Measurements from ENCODE around the gene VPS13A. TPM values are rescaled to one million over a fixed set of nuclear protein-coding genes. Genes with fewer than 3 reads are reported as not detected.
"Not testable (repeated sequence)": the region's sequence is repeated elsewhere in the genome, so short reads cannot be mapped to it uniquely, and the experiment has no call there.

The VPS13A gene
- polyA plus RNA-seq, 3 donors from 2014 or later, result 2.0 to 5.6 (median 4.5) TPM

GRCh38 chr9:77426712-77427111 lies 249.4 kb downstream of the VPS13A start:
- Mint-ChIP-seq H3K27me3 (ENCODE audit: low read depth in 3 of 3) (peaks cover 0 to 5% (median 4%) of the 10 kb centered on the region in 3 donors), H3K36me3 (peaks cover 0 to 3% (median 0%) of the 10 kb centered on the region in 3 donors), H3K4me3 (no peak overlapping the region), H3K4me1 (no peaks in the 10 kb centered on the region), H3K27ac (no peak overlapping the region), H3K9me3 (no peaks in the 10 kb centered on the region)
- DNase-seq, result no peak

GRCh38 chr9:77427256-77427927 lies 250.1 kb downstream of the VPS13A start:
- H3K27me3 Mint-ChIP-seq (ENCODE audit: low read depth in 3 of 3), result peaks cover 1 to 5% (median 4%) of the 10 kb centered on the region in 3 donors
- H3K4me1 Mint-ChIP-seq, result no peaks in the 10 kb centered on the region
- H3K27ac Mint-ChIP-seq, result no peak overlapping the region
- no peak for DNase-seq
- H3K4me3 Mint-ChIP-seq, result no peak overlapping the region
- no peaks in the 10 kb centered on the region for H3K9me3 Mint-ChIP-seq
- no peaks in the 10 kb centered on the region for H3K36me3 Mint-ChIP-seq

GRCh38 chr9:77429928-77430327 lies 252.6 kb downstream of the VPS13A start:
- no peak overlapping the region for H3K27ac Mint-ChIP-seq
- no peak overlapping the region for H3K4me3 Mint-ChIP-seq
- H3K9me3 Mint-ChIP-seq, result no peaks in the 10 kb centered on the region
- no peaks in the 10 kb centered on the region for H3K36me3 Mint-ChIP-seq
- H3K27me3 Mint-ChIP-seq (ENCODE audit: low read depth in 3 of 3), result peaks cover 1 to 5% (median 4%) of the 10 kb centered on the region in 3 donors
- peaks cover 3 to 5% of the 10 kb centered on the region in 2 donors for H3K4me1 Mint-ChIP-seq
- DNase-seq, result no peak

- H3K4me1 Mint-ChIP-seq, result peaks cover 3 to 5% of the 10 kb centered on the region in 2 donors
- no peaks in the 10 kb centered on the region for H3K36me3 Mint-ChIP-seq
- H3K9me3 Mint-ChIP-seq, result no peaks in the 10 kb centered on the region
- H3K4me3 Mint-ChIP-seq, result no peak overlapping the region
- peaks cover 1 to 4% (median 3%) of the 10 kb centered on the region in 3 donors for H3K27me3 Mint-ChIP-seq (ENCODE audit: low read depth in 3 of 3)
- no peak for DNase-seq
- no peak overlapping the region for H3K27ac Mint-ChIP-seq
Measured at GRCh38 chr9:77432053-77432452, 254.7 kb downstream of the VPS13A start.

- Mint-ChIP-seq H3K4me3 (peak overlapping the region in 1 of 5 donors; percentile 32), H3K27ac (no peak overlapping the region), H3K9me3 (no peaks in the 10 kb centered on the region)
Measured at GRCh38 chr9:77433675-77434445, 256.5 kb downstream of the VPS13A start.

DNA sequence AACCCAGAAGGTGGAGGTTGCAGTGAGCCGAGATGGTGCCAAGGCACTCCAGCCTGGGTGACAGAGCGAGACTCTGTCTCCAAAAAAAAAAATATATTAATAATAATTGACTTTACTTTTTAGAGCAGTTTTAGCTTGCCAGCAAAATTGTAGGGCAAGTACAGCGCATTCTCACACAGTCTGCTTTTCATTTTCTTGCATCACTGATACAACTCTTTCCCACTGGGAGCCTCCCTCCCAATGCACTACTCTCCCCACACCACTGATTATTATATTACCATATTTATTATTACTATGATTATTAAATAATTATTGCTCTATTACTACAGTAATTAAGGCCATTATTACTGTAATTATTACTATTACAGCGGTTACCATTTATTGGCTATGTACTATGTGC lies 257.9 kb downstream of the VPS13A start:
- no peak overlapping the region for H3K27ac Mint-ChIP-seq
- no peaks in the 10 kb centered on the region for H3K36me3 Mint-ChIP-seq
- no peaks in the 10 kb centered on the region for H3K9me3 Mint-ChIP-seq
- H3K4me1 Mint-ChIP-seq, result peaks cover 3 to 5% of the 10 kb centered on the region in 2 donors
- H3K4me3 Mint-ChIP-seq, result no peak overlapping the region
- H3K27me3 Mint-ChIP-seq (ENCODE audit: low read depth in 3 of 3), result peaks cover 1 to 3% (median 3%) of the 10 kb centered on the region in 3 donors
- no peak for DNase-seq

More at GRCh38 chr9:77433675-77434445, 256.5 kb downstream of the VPS13A start:
- Mint-ChIP-seq H3K36me3 (no peaks in the 10 kb centered on the region), H3K27me3 (ENCODE audit: low read depth in 3 of 3) (peaks cover 1 to 4% (median 3%) of the 10 kb centered on the region in 3 donors), H3K4me1 (peaks cover 3 to 5% of the 10 kb centered on the region in 2 donors)
- peak in 1 of 3 donors; percentile 9 for DNase-seq

- Mint-ChIP-seq H3K27me3 (ENCODE audit: low read depth in 3 of 3) (peaks cover 0 to 3% (median 1%) of the 10 kb centered on the region in 3 donors), H3K27ac (no peak overlapping the region), H3K36me3 (no peaks in the 10 kb centered on the region), H3K9me3 (no peaks in the 10 kb centered on the region), H3K4me1 (peaks cover 3 to 5% of the 10 kb centered on the region in 2 donors), H3K4me3 (no peak overlapping the region)
- DNase-seq, result no peak
Measured at GRCh38 chr9:77435688-77436087, 258.4 kb downstream of the VPS13A start.

- no peaks in the 10 kb centered on the region for H3K9me3 Mint-ChIP-seq
- H3K4me1 Mint-ChIP-seq, result peaks cover 3% of the 10 kb centered on the region in 2 donors
- no peak overlapping the region for H3K4me3 Mint-ChIP-seq
- no peak overlapping the region for H3K27ac Mint-ChIP-seq
- H3K36me3 Mint-ChIP-seq, result no peaks in the 10 kb centered on the region
- peaks cover 0 to 3% (median 0%) of the 10 kb centered on the region in 3 donors for H3K27me3 Mint-ChIP-seq (ENCODE audit: low read depth in 3 of 3)
- no peak for DNase-seq
Measured at GRCh38 chr9:77438653-77439052, 261.3 kb downstream of the VPS13A start.

GRCh38 chr9:77440057-77440456 lies 262.7 kb downstream of the VPS13A start:
- Mint-ChIP-seq H3K4me3 (no peak overlapping the region), H3K27ac (no peak overlapping the region), H3K9me3 (no peaks in the 10 kb centered on the region), H3K27me3 (ENCODE audit: low read depth in 3 of 3) (peaks cover 0 to 3% (median 0%) of the 10 kb centered on the region in 3 donors), H3K36me3 (no peaks in the 10 kb centered on the region), H3K4me1 (no peaks in the 10 kb centered on the region)
- no peak for DNase-seq

- H3K27me3 Mint-ChIP-seq (ENCODE audit: low read depth in 3 of 3); H3K9me3 Mint-ChIP-seq; DNase-seq: not testable (repeated sequence)
Measured at GRCh38 chr9:77441124-77441523, 263.8 kb downstream of the VPS13A start.

DNA sequence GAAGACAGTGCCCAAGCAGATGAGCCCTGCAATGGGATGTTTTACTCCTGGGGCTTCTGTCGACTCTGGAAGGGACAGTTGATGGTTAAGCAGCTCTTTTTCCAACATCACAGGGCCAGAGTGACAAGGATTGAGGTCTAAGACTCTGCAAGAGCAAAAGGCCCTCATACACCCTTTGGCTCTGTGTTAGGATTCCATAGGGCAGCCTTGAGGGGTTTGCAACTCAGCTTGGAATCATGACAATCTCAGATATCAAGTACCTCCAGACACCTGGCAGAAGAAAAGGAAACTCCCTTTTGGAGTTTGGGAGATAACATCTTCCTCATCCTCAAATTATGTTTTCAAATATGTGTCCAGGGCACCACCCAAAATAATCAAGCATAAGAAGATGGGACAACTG lies 265.1 kb downstream of the VPS13A start:
- DNase-seq, result no peak
- Mint-ChIP-seq H3K4me3 (no peak overlapping the region), H3K36me3 (peaks cover 0 to 1% (median 0%) of the 10 kb centered on the region in 3 donors), H3K4me1 (no peaks in the 10 kb centered on the region), H3K9me3 (no peaks in the 10 kb centered on the region), H3K27ac (no peak overlapping the region), H3K27me3 (ENCODE audit: low read depth in 3 of 3) (no peaks in the 10 kb centered on the region)

More at GRCh38 chr9:77441124-77441523, 263.8 kb downstream of the VPS13A start:
- not testable (repeated sequence) for H3K36me3 Mint-ChIP-seq, H3K4me3 Mint-ChIP-seq, H3K27ac Mint-ChIP-seq, H3K4me1 Mint-ChIP-seq

- Mint-ChIP-seq H3K27ac (no peak overlapping the region), H3K9me3 (no peaks in the 10 kb centered on the region), H3K36me3 (peaks cover 0 to 4% (median 0%) of the 10 kb centered on the region in 3 donors), H3K4me3 (no peak overlapping the region), H3K27me3 (ENCODE audit: low read depth in 3 of 3) (peaks cover 0 to 2% (median 0%) of the 10 kb centered on the region in 3 donors), H3K4me1 (no peaks in the 10 kb centered on the region)
- no peak for DNase-seq
Measured at GRCh38 chr9:77447646-77448045, 270.3 kb downstream of the VPS13A start.

DNA sequence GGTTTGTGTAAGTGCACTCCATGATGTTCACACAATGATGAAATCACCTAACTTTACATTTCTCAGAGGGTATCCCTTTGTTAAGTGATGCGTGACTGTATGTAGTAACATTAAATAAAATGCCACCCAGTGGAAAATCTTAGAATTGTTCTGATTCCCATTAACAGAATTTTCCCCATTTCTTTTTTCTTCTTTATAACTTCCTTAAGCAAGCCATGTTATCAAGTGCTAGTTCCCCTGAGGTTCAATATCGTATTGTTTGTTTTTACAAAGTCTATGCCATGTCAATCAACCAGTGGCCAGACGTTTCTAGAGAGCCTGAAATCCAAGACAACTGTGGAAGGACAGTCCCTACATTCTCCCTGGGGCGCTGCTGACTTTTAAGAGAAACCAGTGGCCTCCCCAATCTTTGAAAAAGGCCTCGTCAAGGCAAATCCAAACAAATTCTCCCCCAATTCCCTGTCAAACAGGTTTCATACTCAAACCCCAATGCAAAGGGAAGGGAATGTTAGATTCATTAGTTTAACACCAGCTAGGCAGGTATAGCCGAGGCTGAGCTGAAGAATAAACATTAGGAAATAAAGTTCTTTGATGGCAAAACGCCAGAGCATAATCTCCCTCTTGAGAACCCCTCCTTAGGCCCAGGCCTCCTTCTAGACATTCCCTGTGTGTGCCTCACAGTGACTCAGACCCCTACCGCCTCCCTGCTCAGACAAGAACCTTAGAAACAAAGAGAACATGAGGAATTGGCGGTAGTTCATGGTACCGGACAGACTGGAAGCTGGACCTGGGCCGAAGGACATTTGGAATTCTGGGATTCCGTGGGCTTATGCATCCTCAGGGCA lies 272.1 kb downstream of the VPS13A start:
- Mint-ChIP-seq H3K27me3 (ENCODE audit: low read depth in 3 of 3) (peaks cover 0 to 4% (median 2%) of the 10 kb centered on the region in 3 donors), H3K36me3 (peaks cover 0 to 4% (median 0%) of the 10 kb centered on the region in 3 donors), H3K27ac (no peak overlapping the region), H3K9me3 (no peaks in the 10 kb centered on the region), H3K4me3 (no peak overlapping the region), H3K4me1 (peaks cover 2 to 7% of the 10 kb centered on the region in 2 donors)
- no peak for DNase-seq
